Measurements from ENCODE around the gene NUFIP1.

Gene NUFIP1

DNA sequence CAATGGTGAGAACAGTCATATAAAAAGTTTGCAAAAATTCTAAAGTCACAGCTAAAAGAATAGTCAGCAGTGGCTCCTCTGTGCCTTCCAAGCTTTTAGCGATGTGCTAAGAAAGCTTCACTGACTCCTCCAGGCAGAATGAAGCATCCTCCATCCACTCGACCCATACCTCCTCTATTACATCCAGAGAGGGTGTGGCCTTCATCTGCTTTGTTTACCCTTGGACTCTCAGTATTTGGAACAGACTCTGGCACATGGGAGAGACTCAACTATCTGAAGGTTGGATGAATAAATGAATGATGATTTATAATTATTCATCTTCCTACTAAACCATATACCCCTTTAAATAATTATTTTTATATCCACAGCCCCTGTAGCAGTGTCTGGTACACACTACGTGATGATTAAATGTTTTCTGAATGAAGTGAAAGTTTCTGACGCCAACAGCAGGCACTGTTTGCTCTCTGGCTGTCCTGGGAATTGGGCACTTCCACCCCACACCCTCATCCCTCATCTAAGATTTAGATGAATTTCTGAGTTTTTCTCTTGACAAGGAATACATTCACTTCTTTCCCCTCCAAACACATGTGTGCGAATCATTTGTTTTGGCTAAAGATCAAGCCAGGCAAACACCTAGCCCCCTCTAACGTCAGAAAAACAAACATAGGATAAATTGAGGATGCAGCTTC is 93.9 kb downstream of the NUFIP1 start:
- TF ChIP-seq, protein P1, sequence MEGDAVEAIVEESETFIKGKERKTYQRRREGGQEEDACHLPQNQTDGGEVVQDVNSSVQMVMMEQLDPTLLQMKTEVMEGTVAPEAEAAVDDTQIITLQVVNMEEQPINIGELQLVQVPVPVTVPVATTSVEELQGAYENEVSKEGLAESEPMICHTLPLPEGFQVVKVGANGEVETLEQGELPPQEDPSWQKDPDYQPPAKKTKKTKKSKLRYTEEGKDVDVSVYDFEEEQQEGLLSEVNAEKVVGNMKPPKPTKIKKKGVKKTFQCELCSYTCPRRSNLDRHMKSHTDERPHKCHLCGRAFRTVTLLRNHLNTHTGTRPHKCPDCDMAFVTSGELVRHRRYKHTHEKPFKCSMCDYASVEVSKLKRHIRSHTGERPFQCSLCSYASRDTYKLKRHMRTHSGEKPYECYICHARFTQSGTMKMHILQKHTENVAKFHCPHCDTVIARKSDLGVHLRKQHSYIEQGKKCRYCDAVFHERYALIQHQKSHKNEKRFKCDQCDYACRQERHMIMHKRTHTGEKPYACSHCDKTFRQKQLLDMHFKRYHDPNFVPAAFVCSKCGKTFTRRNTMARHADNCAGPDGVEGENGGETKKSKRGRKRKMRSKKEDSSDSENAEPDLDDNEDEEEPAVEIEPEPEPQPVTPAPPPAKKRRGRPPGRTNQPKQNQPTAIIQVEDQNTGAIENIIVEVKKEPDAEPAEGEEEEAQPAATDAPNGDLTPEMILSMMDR (IDR thresholded peaks at IDR 0.05; ENCODE audit: low read depth, low read length) = no peak
- no peaks in the 10 kb centered on the region for H3K27me3 ChIP-seq (ENCODE audit: insufficient read depth, low read depth, severe bottlenecking)

DNA sequence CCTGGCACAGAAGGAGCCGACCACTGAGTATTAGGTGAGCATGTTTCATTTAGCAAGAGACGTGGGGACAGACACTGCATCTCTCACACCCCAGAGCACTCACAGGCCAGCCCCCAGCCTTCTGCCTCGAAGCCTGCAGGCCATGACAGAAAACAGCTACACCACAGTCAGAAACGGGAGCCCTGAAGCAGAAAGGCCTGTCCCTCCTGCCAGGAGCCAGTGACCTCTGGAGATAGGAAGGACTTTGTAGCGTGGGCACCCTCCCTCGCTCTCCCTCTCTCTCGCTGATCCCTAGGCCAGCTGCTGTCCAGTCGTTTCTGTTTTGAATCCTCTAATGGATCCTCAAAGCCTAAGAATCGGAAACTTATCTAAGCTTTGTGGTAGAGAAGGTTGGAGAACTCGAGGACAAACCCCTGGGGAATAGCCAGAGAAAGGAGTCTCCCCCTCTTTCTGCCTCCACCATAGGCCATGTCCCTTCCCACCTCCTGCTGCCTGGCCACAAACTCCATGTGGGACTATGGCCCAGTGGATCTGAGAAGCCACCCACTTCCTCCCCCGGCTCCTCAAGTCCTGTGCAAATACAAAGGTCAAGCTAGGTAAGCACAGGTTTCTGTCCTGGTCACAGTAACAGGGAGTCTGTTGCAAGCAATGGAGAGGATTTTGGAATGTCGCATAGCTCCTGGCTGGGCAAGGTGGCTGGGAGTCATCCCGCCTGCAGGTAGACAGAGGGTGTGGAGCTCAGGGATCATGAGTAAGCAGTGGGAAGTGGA is 95.1 kb downstream of the NUFIP1 start:
- no peak overlapping the region for H3K4me3 ChIP-seq (ENCODE audit: low read depth, low read length)
- peak overlapping the region; percentile 49 for H3K27ac ChIP-seq
- no peaks in the 10 kb centered on the region for H3K36me3 ChIP-seq
- TF ChIP-seq, protein P1 (IDR thresholded peaks at IDR 0.05; ENCODE audit: low read depth, low read length) = no peak
- peaks cover 2% of the 10 kb centered on the region for H3K9me3 ChIP-seq (ENCODE audit: severe bottlenecking)
- H3K27me3 ChIP-seq (ENCODE audit: insufficient read depth, low read depth, severe bottlenecking) = no peaks in the 10 kb centered on the region
- peak; percentile 42 for DNase-seq

More for the DNA sequence above, 93.9 kb downstream of the NUFIP1 start:
- H3K9me3 ChIP-seq (ENCODE audit: severe bottlenecking) = peaks cover 2% of the 10 kb centered on the region
- H3K27ac ChIP-seq = no peak overlapping the region
- no peak overlapping the region for H3K4me3 ChIP-seq (ENCODE audit: low read depth, low read length)
- DNase-seq = no peak
- no peaks in the 10 kb centered on the region for H3K36me3 ChIP-seq

Measured in WERI-Rb-1 (cell line).